HG03575 (cell line): ENCODE data around the gene GRAMD1A.
"Not testable (repeated sequence)": the region's sequence is repeated elsewhere in the genome, so short reads cannot be mapped to it uniquely, and the experiment has no call there.

ENCODE experiments used
- ATAC-seq: cut with Tn5 transposase; IDR thresholded peaks from one replicate; pipeline ENCODE4 v1.9.1; 2021; ENCODE audit not compliant: unreplicated experiment, insufficient number of reproducible peaks, low FRiP score; ENCODE audit errors: extremely low read depth

The GRAMD1A gene

GRCh38 chr19:34998777-34999497, 1.2 kb upstream of the GRAMD1A start:
- no peak for ATAC-seq

- ATAC-seq, result no peak
Measured at GRCh38 chr19:35000338-35000646, 169 bp downstream of the GRAMD1A start.

- no peak for ATAC-seq
Measured at GRCh38 chr19:35000647-35001501, 751 bp downstream of the GRAMD1A start.

GRCh38 chr19:35002037-35002535, 2.0 kb downstream of the GRAMD1A start:
- no peak for ATAC-seq

GRCh38 chr19:35004517-35005255, 4.6 kb downstream of the GRAMD1A start:
- ATAC-seq, result no peak

GRCh38 chr19:35005256-35005977, 5.3 kb downstream of the GRAMD1A start:
- ATAC-seq, result no peak

GRCh38 chr19:35006007-35006341, 5.9 kb downstream of the GRAMD1A start:
- ATAC-seq, result not testable (repeated sequence)

- no peak for ATAC-seq
Measured at GRCh38 chr19:35006342-35006998, 6.3 kb downstream of the GRAMD1A start.

- no peak for ATAC-seq
Measured at GRCh38 chr19:35006999-35007365, 6.9 kb downstream of the GRAMD1A start.

GRCh38 chr19:35007427-35007826, 7.3 kb downstream of the GRAMD1A start:
- not testable (repeated sequence) for ATAC-seq

GRCh38 chr19:35008891-35009341, 8.8 kb downstream of the GRAMD1A start:
- no peak for ATAC-seq

- ATAC-seq, result no peak
Measured at GRCh38 chr19:35009424-35010415, 9.6 kb downstream of the GRAMD1A start.

- ATAC-seq, result no peak
Measured at GRCh38 chr19:35011091-35011689, 11.1 kb downstream of the GRAMD1A start.

GRCh38 chr19:35011737-35012682, 11.9 kb downstream of the GRAMD1A start:
- ATAC-seq, result no peak

GRCh38 chr19:35013041-35013819, 13.1 kb downstream of the GRAMD1A start:
- no peak for ATAC-seq
